Epithelial cell of proximal tubule (primary cell): ENCODE results near the gene ABCB8. TPM values are rescaled to one million over a fixed set of nuclear protein-coding genes. Genes with fewer than 3 reads are reported as not detected.
A peak's percentile ranks its signal among the peaks of the same experiment; 100 is the strongest.
"Not testable (repeated sequence)": the region's sequence is repeated elsewhere in the genome, so short reads cannot be mapped to it uniquely, and the experiment has no call there.

Source experiments
- DNase-seq: peaks from one replicate; pipeline ENCODE4 v3.0.0-alpha.2; 2011; ENCODE audit warnings: low read depth
- H3K4me3 ChIP-seq: 2 replicates; pipeline ENCODE4 v1.5.1; 2011; ENCODE audit warnings: low read depth, mild to moderate bottlenecking, low read length
- CTCF ChIP-seq: conservative IDR thresholded peaks from 2 replicates; pipeline ENCODE4 v1.5.1; 2012; ENCODE audit warnings: low read depth, mild to moderate bottlenecking, low read length
- total RNA-seq: library from RNA; depleted of rRNA; stranded (reverse); fragments of >200 nt; gene quantifications from 2 replicates; pipeline ENCODE4 v1.2.3, GENCODE V29; 2015

Gene ABCB8
- total RNA-seq, 1 donor from 2014 or later = 31.8 TPM

- DNase-seq = no peak
- TF ChIP-seq CTCF = no peak
- H3K4me3 ChIP-seq = no peak overlapping the region
These were observed 2.2 kb upstream of the ABCB8 start for GRCh38 chr7:151025924-151026671.

- not testable (repeated sequence) for DNase-seq
- H3K4me3 ChIP-seq = peak overlapping the region; percentile 84
These were observed 1.2 kb upstream of the ABCB8 start for GRCh38 chr7:151026771-151027727.

- H3K4me3 ChIP-seq = peak overlapping the region; percentile 84
- not testable (repeated sequence) for DNase-seq
These were observed 521 bp upstream of the ABCB8 start for GRCh38 chr7:151027728-151028130.

- no peak for TF ChIP-seq CTCF
- no peak for DNase-seq
- peak overlapping the region; percentile 84 for H3K4me3 ChIP-seq
These were observed 775 bp downstream of the ABCB8 start for GRCh38 chr7:151028948-151029501.

- no peak for TF ChIP-seq CTCF
- H3K4me3 ChIP-seq = no peak overlapping the region
- no peak for DNase-seq
These were observed 2.8 kb downstream of the ABCB8 start for GRCh38 chr7:151031011-151031410.

GRCh38 chr7:151032936-151033863 is 5.0 kb downstream of the ABCB8 start:
- no peak for DNase-seq
- TF ChIP-seq CTCF = peak; percentile 26
- no peak overlapping the region for H3K4me3 ChIP-seq

GRCh38 chr7:151033864-151034249 is 5.6 kb downstream of the ABCB8 start:
- no peak for DNase-seq
- TF ChIP-seq CTCF = no peak
- no peak overlapping the region for H3K4me3 ChIP-seq
